Ovary (tissue), 3 donors: ENCODE results near the gene KCNQ5.

Source experiments
- EP300 ChIP-seq: sonication (generic); formaldehyde crosslinking; IDR thresholded peaks from one replicate; pipeline ENCODE4 v1.6.1; 2017; ENCODE audit warnings: antibody characterized with exemption
- POLR2A ChIP-seq: fragments of 450-650 bp; IDR thresholded peaks from one replicate; pipeline ENCODE4 v1.6.1; 2017; ENCODE audit warnings: antibody characterized with exemption, mild to moderate bottlenecking, moderate library complexity
- TF ChIP-seq, protein P1 (sequence below), 3 donors: fragments of 450-650 bp in 2 of 3; fragments of 200-600 bp in 1 of 3; IDR thresholded peaks; one replicate each; pipeline versions ENCODE4 v1.5.1 to v1.8.0; 2016 to 2022; ENCODE audit warnings: antibody characterized with exemption in 3 of 3, mild to moderate bottlenecking in 1 of 3
- donor health status: DM: no; HTN: no; CAD: no.

DNA sequence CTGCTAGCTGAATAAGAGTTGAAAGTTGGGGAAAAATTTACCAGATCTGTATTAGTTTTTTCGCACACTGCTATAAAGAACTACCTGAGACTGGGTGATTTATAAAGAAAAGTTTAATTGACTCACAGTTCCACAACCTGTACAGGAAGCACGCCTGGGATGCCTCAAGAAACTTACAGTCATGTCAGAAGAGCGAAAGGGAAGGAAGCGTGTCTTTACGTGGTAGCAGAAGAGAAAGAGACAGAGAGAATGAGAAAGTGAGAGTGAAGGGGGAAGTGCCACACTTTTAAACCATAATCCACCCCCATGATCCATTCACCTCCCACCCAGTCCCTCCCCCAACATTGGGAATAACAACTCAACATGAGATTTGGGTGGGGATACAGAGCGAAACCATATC lies 523.8 kb downstream of the KCNQ5 start:
- no peak for TF ChIP-seq POLR2A
- TF ChIP-seq, protein P1, sequence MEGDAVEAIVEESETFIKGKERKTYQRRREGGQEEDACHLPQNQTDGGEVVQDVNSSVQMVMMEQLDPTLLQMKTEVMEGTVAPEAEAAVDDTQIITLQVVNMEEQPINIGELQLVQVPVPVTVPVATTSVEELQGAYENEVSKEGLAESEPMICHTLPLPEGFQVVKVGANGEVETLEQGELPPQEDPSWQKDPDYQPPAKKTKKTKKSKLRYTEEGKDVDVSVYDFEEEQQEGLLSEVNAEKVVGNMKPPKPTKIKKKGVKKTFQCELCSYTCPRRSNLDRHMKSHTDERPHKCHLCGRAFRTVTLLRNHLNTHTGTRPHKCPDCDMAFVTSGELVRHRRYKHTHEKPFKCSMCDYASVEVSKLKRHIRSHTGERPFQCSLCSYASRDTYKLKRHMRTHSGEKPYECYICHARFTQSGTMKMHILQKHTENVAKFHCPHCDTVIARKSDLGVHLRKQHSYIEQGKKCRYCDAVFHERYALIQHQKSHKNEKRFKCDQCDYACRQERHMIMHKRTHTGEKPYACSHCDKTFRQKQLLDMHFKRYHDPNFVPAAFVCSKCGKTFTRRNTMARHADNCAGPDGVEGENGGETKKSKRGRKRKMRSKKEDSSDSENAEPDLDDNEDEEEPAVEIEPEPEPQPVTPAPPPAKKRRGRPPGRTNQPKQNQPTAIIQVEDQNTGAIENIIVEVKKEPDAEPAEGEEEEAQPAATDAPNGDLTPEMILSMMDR (IDR thresholded peaks at IDR 0.05): no peak
- TF ChIP-seq EP300: no peak
